GM12874 (cell line): Measurements from ENCODE around the gene FNDC5.

ENCODE experiments used
- CTCF ChIP-seq: IDR thresholded peaks from 2 replicates; pipeline ENCODE4 v1.5.1; 2011; ENCODE audit warnings: low read depth, mild to moderate bottlenecking, control low read depth, low read length, moderate library complexity; ENCODE audit not compliant: insufficient read depth

The FNDC5 gene

DNA sequence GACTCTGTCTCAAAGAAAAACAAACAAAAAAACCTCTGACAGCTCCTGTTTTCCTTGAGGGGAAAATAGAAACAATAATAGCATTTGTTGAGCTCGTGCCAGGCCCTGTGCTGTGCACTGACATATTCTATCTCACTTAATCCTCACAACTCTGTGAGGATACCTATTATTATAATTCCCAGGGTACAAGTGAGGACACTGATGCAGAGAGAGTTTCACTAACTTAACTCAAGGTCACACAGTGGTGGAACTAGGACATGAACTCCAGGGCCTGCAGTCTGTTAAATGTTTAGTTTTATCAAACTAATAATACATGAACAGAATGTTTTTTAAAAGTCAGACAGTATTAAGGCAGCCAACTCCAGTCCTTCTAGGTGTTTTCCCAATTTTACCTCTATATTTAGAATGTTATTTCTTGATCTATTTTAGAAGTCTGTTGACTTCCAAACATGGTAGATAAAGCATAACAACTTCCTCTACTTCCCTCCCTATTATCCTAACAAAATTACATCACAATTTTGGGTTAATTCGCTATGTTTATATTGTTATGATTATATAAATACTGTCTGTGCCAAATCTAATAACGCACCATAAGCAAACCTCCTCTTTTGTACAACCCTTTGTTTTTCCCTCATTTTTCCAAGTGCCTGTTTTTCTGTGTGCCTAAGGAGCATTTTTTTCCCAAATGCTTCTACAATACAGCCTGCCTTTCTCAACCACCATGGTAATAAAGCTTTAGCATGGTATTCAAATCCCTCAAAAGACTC lies 4.9 kb downstream of the FNDC5 start:
- no peak for TF ChIP-seq CTCF

GRCh38 chr1:32864375-32865019 lies 6.2 kb downstream of the FNDC5 start:
- TF ChIP-seq CTCF: no peak

DNA sequence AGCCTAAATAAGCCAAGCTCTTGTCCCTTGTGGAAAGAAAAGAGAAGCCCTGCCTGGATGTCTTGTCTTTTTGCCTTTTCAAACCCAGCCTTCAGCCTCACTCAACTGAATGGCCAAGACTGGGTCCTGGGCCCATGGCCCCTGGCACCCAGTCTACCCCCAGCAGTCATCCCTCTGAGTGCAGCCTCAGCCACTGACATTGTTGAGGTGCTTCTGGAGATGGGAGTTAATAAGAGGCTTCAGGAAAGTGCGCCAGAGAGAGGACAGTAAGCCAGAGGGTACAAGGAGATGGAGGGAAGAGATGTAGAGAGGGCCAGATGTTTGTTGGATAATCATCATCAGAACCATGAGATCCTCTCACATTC lies 6.8 kb downstream of the FNDC5 start:
- TF ChIP-seq CTCF: no peak

GRCh38 chr1:32863218-32863880 lies 7.4 kb downstream of the FNDC5 start:
- no peak for TF ChIP-seq CTCF

DNA sequence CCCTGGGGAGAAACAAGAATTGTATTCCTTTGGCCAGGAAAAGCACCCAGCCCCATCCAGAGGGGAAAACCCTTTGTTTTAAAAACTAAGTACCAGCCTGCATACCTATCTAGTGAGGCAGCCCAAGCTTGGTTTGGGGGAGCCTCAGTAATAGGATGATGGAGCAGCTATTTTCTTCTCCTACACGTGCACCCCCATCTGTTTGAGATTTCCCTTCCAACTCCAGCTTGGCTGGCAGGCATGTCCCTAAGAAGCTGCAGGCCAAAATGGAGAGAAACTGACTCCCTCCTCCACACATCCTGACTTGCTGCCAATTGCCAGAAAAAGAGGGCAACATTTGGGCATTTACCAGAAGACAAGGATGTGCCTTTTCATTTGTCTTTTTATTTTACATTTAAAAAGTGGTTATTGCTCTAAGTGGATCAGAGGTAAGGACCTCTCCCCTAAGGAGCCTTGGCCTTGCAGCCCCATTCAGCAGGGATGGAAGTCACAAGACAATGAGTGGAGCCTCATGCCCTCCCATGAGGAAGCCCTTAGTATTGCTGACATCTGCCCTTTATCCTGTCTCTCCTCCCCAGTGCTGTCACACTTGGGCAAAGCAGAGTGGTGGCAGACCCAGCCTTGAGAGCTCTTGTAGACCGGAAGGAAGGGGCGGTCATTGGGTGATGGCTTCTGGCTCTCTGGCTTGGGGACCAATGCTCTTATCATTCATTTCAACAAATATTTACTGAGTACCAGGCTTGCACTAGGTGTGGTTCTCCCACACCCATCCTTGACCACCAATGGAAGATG lies 8.6 kb downstream of the FNDC5 start:
- no peak for TF ChIP-seq CTCF

GRCh38 chr1:32860566-32860965 lies 10.1 kb downstream of the FNDC5 start:
- no peak for TF ChIP-seq CTCF

GRCh38 chr1:32859915-32860314 lies 10.8 kb downstream of the FNDC5 start:
- TF ChIP-seq CTCF: no peak
